ENCODE measurements around the gene FGD3.

DNA sequence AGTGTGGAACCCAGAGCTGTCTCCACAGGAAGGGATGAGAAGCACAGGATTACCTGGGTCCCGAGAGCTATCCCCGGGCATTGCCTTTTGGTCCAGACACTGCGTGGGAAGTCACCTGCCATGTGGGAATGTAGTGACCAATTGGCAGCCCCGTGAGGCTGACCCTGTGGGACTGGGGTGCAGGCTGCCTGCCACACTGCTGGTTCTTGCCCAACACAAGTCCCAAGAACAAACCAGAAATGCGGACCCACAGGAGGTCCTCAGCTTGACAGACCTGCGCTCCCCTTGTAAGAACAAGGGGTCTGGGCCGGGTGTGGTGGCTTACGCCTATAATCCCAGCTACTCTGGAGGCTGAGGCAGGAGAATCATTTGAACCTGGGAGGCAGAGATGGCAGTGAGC, 2.4 kb upstream of the FGD3 start:
- TF ChIP-seq, protein P1, sequence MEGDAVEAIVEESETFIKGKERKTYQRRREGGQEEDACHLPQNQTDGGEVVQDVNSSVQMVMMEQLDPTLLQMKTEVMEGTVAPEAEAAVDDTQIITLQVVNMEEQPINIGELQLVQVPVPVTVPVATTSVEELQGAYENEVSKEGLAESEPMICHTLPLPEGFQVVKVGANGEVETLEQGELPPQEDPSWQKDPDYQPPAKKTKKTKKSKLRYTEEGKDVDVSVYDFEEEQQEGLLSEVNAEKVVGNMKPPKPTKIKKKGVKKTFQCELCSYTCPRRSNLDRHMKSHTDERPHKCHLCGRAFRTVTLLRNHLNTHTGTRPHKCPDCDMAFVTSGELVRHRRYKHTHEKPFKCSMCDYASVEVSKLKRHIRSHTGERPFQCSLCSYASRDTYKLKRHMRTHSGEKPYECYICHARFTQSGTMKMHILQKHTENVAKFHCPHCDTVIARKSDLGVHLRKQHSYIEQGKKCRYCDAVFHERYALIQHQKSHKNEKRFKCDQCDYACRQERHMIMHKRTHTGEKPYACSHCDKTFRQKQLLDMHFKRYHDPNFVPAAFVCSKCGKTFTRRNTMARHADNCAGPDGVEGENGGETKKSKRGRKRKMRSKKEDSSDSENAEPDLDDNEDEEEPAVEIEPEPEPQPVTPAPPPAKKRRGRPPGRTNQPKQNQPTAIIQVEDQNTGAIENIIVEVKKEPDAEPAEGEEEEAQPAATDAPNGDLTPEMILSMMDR (IDR thresholded peaks at IDR 0.05) = no peak
- TF ChIP-seq POLR2A (IDR thresholded peaks at IDR 0.05) = no peak

Measured in upper lobe of left lung (tissue), 4 donors.